HG03025 (cell line): ENCODE measurements around the gene CEP295NL.
"Not testable (repeated sequence)": the region's sequence is repeated elsewhere in the genome, so short reads cannot be mapped to it uniquely, and the experiment has no call there.

Experiments used
- ATAC-seq: cut with Tn5 transposase; IDR thresholded peaks from one replicate; pipeline ENCODE4 v1.9.1; 2021; ENCODE audit warnings: mild to moderate bottlenecking, moderate library complexity; ENCODE audit not compliant: unreplicated experiment, low FRiP score

Gene CEP295NL

DNA sequence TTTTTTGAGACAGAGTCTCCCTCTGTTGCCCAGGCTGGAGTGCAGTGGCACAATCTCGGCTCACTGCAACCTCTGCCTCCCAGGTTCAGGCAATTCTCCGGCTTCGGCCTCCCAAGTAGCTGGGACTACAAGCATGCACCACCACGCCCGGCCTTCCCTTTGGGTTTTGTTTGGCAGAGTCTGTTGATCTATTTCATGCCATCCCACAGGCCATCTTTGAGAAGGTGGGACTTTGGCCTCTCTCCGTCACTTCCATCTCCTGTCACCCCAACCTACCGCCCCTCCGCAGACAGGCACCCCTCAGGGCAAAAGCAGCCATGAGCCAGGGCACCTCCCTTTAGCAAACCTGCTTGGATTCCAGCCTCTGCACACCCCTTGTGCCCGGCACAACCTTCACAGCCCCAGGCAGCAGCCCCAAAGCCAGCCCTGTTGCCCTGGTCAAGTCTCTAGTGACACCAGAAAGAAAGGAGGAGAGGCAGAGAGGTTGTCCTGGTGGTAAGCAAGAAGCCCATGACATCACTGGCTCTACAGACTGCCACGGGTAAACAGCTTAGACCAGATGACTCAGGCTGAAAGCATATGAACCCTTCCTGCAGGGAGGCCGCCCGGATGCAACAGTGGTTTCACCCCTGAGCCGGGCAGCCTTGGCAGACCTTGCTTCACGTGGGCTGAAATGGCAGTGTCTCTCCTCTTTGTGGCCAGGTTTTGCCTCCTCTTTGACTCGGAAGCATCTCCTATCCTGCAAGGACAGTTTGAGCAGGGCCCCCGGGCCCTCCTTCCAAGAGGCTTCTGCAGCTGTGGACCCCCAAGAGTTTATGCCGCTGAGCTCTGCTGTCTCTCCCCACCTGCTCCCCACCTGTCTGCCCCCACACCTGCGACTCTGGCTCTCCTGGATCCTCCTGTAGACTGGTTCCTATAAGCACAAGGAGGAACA lies 30.3 kb upstream of the CEP295NL start:
- ATAC-seq = no peak

DNA sequence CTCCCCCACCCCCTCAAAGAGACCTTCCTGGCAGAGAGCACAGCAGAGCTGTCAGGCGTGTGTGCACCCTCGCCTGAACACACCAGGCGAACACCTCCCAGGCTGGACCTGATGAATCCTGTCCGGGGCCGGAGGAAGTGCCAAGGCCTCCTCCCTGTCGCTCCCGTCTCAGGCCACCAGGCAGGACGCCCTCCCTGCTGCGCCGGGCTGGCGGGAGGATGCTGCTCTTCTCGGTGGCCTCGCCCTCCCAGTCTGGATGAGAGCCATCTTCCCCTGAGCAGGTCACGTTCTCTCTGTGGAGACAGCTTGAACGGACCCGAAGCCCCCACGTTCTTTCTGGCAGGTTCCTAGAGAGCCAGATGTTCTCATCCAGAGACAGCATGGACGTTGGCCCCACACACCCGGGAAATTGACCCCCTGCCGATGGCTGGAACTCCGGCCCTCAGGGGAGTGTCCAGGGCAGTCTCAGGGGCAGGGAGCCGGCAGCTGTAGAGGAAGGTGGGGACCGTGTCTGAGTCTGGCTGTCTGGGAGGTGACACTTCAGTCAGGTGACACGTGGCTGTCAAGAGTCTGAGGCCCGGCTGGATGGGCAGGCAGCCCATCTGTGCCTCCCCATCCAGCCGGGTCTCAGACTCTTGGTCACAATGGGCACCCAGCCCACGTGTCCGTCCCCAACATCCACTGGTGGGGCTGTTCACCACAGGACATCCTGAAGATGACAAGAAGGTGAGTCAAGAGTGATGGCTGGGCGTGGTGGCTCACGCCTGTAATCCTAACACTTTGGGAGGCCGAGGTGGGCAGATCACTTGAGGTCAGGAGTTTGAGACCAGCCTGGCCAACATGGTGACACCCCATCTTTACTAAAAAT lies 27.1 kb upstream of the CEP295NL start:
- ATAC-seq = no peak

- ATAC-seq = no peak
These were observed 22.9 kb upstream of the CEP295NL start for GRCh38 chr17:78925662-78926555.

DNA sequence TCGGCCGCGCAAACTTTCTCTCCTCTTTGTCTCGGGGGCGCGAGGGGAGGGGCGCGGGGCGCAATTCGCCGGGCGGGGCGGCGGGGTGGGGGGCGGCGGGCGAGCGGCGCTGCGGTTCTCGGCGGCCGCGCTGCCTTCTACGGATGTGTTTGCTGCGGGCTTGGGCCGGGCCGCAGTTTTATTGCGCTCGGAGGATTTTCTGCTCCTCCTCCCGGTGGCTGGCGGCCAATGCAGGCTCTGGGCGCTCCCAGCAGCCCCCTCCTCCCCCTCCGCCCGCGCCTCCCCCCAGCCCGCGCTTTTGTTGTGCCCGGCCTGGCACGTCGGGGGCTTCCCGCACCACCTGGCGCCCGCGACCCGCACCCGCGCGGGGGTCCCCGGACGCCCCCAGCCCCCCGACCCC lies 22.2 kb upstream of the CEP295NL start, which contains the start of gene TIMP2:
Gene TIMP2, minus strand, starts transcription at position 154 of the 400 bp plus-strand sequence. CDS start 299 bp downstream, outside the sequence.
- ATAC-seq = no peak

- ATAC-seq = no peak
These were observed 21.6 kb upstream of the CEP295NL start for GRCh38 chr17:78924481-78925151.

- no peak for ATAC-seq
These were observed 20.9 kb upstream of the CEP295NL start for GRCh38 chr17:78923660-78924453.

- no peak for ATAC-seq
These were observed 20.0 kb upstream of the CEP295NL start for GRCh38 chr17:78922816-78923498.

- no peak for ATAC-seq
These were observed 18.5 kb upstream of the CEP295NL start for GRCh38 chr17:78921437-78921971.

- no peak for ATAC-seq
These were observed 17.5 kb upstream of the CEP295NL start for GRCh38 chr17:78920528-78920927.

- ATAC-seq = no peak
These were observed 17.0 kb upstream of the CEP295NL start for GRCh38 chr17:78919861-78920450.

DNA sequence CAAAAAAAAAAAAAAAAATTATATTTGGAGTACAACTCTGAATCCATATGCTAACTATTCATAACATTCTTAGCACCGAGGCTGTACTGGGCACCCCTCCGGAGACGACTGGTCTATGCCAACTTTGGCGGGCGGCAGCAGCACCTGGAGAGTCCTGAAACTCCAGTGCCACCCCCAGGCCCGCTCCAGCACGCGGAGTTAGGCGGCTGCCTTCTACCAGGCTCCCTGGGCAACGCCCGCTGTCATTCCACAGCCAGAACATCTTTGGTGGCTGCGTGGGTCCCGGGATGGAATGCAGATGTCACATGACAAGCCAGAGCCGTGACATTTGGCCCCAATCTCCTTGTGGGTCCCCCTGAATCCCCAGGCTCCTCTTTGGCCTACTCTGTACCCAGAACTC lies 16.0 kb upstream of the CEP295NL start:
- ATAC-seq = no peak

DNA sequence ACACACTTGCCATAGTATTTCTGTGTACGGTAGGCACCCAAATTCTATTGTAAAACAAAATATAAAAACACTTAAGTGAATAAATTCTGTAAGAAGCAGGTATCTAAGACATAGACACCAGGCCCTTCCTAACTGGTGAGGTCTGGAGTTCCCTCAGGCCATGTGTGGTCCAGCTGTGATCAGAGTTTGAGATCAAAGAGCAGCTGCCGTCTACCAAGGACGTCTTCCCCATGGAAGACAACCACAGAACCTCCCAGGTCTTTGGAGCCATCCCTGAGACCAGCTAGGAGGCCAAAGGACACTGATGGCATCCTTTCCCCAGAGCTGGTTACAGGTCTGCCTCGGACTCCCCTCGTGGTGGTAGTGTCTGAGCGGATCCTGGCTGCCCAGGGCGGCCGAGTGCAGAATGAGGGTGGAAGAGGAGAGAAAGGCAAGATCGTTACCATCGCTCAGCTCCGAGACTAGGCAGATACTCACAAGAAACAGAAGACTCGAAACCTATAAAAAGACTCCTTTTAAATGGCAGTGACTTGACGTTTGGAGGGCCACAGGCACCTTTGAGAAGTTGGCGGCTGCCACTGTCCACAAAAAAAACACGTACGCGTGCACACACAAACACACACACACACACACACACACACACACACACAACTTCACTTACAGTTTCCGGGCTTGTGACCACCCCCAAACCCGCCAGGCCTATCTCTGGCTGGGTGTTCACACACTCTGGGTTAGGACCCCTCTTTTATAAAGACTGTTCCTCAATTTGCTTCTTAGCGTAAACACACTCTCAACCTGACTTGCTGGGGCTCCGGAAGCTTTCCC lies 14.7 kb upstream of the CEP295NL start:
- ATAC-seq = no peak

- ATAC-seq = no peak
These were observed 13.1 kb upstream of the CEP295NL start for GRCh38 chr17:78915872-78916632.

DNA sequence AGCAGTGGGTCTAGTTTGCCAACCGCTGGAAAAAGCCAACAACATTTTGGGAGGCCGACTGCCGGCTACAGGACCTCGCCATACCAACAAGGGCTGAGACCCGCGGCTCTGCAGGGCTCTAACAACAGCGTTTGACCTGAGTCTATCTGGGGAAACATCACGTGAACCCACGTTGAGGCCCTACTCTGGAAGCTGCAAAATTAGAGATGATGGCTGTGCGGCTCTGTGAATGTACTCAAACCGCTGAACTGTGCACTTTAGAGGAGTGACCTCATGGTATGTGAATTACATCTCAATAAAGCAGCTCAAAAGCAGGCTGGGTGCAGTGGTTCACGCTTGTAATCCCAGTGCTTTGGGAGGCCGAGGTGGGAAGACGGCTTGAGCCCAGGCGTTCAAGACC lies 10.1 kb upstream of the CEP295NL start:
- ATAC-seq = no peak

GRCh38 chr17:78912082-78912481 lies 9.1 kb upstream of the CEP295NL start:
- no peak for ATAC-seq

DNA sequence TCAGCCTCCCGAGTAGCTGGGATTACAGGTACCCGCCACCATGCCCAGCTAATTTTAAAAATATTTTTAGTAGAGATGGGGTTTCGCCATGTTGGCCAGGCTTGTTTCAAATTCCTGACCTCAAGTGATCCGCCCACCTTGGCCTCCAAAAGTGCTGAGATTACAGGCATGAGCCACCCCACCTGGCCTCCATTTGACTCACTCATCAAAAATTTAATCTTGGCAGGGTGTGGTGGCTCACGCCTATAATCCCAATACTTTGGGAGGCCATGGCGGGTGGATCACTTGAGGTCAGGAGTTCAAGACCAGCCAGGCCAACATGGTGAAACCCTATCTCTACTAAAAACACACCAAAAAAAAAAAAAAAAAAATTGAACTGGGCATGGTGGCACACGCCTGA lies 8.5 kb upstream of the CEP295NL start:
- not testable (repeated sequence) for ATAC-seq
